BJ (cell line): Measurements from ENCODE around the gene PRKCA. TPM values are rescaled to one million over a fixed set of nuclear protein-coding genes. Genes with fewer than 3 reads are reported as not detected.

Experiments used
- CTCF ChIA-PET: fragments of 350-600 bp; formaldehyde crosslinking; extraction: SDS; loops from one replicate; lab custom pipeline; 2021; ENCODE audit warnings: antibody characterized with exemption, inconsistent platforms; lab: Yijun Ruan, JAX
- POLR2A ChIA-PET: fragments of 300-600 bp; sonication (Branson Sonifier 250); formaldehyde crosslinking; extraction: SDS; loops from one replicate; lab custom pipeline; 2021; ENCODE audit warnings: antibody characterized with exemption; lab: Charles Lee
- DNase-seq: peaks from one replicate; pipeline ENCODE4 v3.0.0-alpha.2; 2011; ENCODE audit warnings: low read depth
- H3K27me3 ChIP-seq: 2 replicates; pipeline ENCODE4 v1.6.0; 2011; ENCODE audit warnings: low read length; ENCODE audit not compliant: control insufficient read depth, insufficient read depth
- H3K36me3 ChIP-seq: 2 replicates; pipeline ENCODE4 v1.5.1; 2011; ENCODE audit warnings: low read length; ENCODE audit not compliant: control insufficient read depth, insufficient read depth
- H3K4me3 ChIP-seq: 2 replicates; pipeline ENCODE4 v1.5.1; 2011; ENCODE audit warnings: low read depth, mild to moderate bottlenecking, control low read depth, low read length
- polyA plus RNA-seq: library from polyadenylated mRNA; depleted of rRNA; stranded (reverse); fragments of >200 nt; gene quantifications from 2 replicates; pipeline ENCODE4 v1.2.3, GENCODE V29; 2011
- TF ChIP-seq, protein P1 (sequence below): IDR thresholded peaks from 2 replicates; pipeline ENCODE4 v1.5.1; 2011; ENCODE audit warnings: low read depth, mild to moderate bottlenecking, control low read depth, inconsistent platforms, low read length, moderate library complexity; ENCODE audit not compliant: insufficient read depth

PRKCA gene
- polyA plus RNA-seq, 1 experiment: 38.7 TPM

DNA sequence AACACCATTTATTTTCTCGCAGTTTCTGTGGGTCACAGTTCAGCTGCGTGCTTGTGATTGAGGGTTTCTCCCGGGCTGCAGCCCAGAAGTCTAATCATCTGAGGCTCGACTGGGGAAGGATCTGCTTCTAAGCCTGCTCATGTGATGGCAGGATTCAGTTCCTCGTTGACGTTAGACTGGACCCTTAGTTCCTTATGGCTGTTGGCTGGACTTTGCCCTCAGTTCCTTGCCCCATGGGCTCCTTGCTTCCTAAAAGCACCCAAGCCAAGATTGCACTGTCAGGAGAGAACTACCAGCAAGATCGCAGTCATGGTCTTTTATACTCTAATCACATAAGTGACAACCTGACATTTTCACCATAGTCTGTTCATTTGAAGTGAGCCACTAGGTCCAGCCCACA is 250.0 kb downstream of the PRKCA start:
- no peak overlapping the region for H3K4me3 ChIP-seq
- DNase-seq: no peak
- TF ChIP-seq, protein P1, sequence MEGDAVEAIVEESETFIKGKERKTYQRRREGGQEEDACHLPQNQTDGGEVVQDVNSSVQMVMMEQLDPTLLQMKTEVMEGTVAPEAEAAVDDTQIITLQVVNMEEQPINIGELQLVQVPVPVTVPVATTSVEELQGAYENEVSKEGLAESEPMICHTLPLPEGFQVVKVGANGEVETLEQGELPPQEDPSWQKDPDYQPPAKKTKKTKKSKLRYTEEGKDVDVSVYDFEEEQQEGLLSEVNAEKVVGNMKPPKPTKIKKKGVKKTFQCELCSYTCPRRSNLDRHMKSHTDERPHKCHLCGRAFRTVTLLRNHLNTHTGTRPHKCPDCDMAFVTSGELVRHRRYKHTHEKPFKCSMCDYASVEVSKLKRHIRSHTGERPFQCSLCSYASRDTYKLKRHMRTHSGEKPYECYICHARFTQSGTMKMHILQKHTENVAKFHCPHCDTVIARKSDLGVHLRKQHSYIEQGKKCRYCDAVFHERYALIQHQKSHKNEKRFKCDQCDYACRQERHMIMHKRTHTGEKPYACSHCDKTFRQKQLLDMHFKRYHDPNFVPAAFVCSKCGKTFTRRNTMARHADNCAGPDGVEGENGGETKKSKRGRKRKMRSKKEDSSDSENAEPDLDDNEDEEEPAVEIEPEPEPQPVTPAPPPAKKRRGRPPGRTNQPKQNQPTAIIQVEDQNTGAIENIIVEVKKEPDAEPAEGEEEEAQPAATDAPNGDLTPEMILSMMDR: no peak
- CTCF ChIA-PET: no interaction called here
- POLR2A ChIA-PET: no interaction called here
- H3K27me3 ChIP-seq: no peaks in the 10 kb centered on the region
- H3K36me3 ChIP-seq: no peaks in the 10 kb centered on the region

DNA sequence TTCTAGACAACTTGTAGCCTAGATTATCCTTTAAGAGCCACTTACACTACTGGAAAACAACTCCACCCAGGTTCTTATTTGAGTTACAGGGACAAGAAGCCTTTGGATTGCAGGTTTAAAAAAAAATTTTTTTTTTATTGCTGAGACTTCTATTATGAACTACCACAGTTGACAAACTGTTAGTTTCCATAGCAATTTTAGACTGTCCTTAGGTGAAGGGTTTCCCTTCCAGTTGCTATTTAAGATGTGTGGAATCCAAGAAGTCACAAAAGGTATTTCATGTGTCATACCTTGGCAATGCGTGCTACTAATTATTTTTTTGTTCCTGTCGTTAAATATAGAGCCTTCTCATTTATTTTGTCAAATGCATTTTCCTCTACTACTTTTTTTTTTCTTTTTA is 253.2 kb downstream of the PRKCA start:
- CTCF ChIA-PET: no interaction called here
- no peaks in the 10 kb centered on the region for H3K36me3 ChIP-seq
- TF ChIP-seq, protein P1: no peak
- H3K27me3 ChIP-seq: no peaks in the 10 kb centered on the region
- POLR2A ChIA-PET: no interaction called here
- H3K4me3 ChIP-seq: no peak overlapping the region
- DNase-seq: no peak

DNA sequence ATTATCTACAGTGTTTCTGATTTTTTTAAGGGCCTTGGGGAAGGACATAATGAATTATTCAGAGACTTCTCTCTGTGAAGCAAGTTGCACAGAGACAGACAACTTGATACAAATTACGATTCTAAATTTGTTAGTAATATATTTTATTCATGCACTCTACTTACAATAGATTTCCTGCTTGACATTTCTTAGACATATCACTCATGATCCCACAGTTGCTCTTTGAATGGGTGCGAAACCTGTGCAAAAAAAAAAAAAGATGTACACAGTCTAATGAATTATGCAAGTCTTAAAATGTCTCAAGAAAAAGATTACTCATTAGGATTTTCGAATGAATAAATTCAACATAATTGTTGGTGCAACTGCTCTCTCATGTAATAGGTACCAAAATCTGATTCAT is 254.8 kb downstream of the PRKCA start:
- TF ChIP-seq, protein P1: no peak
- DNase-seq: no peak
- no peaks in the 10 kb centered on the region for H3K36me3 ChIP-seq
- H3K4me3 ChIP-seq: no peak overlapping the region
- no peaks in the 10 kb centered on the region for H3K27me3 ChIP-seq
- POLR2A ChIA-PET: no interaction called here
- CTCF ChIA-PET: no interaction called here

DNA sequence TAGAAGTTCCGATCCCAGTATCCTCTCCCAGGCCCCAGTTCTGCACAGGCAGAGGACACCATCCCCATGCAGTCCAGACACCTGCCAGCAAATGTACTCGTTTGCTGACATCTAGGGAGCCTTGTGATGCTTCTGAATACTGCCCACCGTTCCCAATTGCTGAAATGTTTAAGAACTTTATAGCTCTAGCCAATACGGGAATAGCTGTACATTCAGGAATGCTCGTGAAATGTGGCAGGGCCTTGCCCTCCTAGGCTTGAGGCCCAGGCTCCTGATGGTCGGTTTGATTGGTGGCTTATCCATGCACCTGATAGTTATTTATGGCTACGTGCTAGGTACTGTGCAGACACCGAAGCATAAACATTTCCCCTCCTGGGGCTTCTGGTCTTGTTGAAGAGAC is 255.5 kb downstream of the PRKCA start:
- CTCF ChIA-PET: no interaction called here
- Histone ChIP-seq H3K36me3 (no peaks in the 10 kb centered on the region), H3K27me3 (no peaks in the 10 kb centered on the region), H3K4me3 (no peak overlapping the region)
- TF ChIP-seq, protein P1: no peak
- POLR2A ChIA-PET: no interaction called here
- DNase-seq: no peak

DNA sequence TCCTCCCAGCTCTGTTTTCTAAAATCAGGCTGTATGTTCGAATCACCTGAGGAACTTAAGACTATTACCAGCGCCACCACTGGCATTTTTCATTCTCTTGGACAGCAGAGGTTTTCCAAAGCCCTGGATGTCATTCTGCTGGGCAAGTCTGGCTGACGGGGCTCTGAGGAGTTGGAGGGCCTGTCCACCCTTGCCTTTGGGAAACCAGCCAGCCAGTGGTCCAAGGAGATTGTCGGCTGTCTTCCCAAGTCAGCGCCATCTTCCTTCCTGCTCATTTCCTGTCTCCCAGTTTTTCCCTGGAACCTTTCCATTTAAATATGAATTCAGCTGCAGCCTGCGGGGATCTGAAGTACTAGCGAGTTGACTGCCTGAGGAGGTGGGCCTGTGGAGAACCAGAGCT is 258.3 kb downstream of the PRKCA start:
- Histone ChIP-seq H3K27me3 (no peaks in the 10 kb centered on the region), H3K4me3 (no peak overlapping the region)
- TF ChIP-seq, protein P1: no peak

More for the DNA sequence above, 258.3 kb downstream of the PRKCA start:
- H3K36me3 ChIP-seq: no peaks in the 10 kb centered on the region
- DNase-seq: no peak
- CTCF ChIA-PET: interaction anchor here (0.6 to 1.5 kb wide), 4 partner anchors 10 to 365 kb away, joined by 3 to 4 read pairs (median 4); no protein-coding TSS in a partner anchor
- POLR2A ChIA-PET: no interaction called here
